HepG2 (cell line): ENCODE measurements around the gene ANKS1A. TPM values are rescaled to one million over a fixed set of nuclear protein-coding genes. Genes with fewer than 3 reads are reported as not detected.
"Not testable (repeated sequence)": the region's sequence is repeated elsewhere in the genome, so short reads cannot be mapped to it uniquely, and the experiment has no call there.

ENCODE experiments used
- ATAC-seq: fragments of 200-7000 bp; cut with Tn5 transposase; 3 replicates; pipeline ENCODE4 v1.9.1; 2020; ENCODE audit warnings: mild to moderate bottlenecking, moderate library complexity
- BruUV-seq: library from RNA; stranded (reverse); fragments of 400-500 nt; replicated peaks from 2 replicates; lab custom pipeline; 2021; lab: Mats Ljungman, UMichigan
- CTCF ChIA-PET: fragments of 300-600 bp; formaldehyde crosslinking; extraction: SDS; loops from one replicate; lab custom pipeline; 2021; ENCODE audit warnings: low total read pairs, inconsistent platforms, low intra/inter-chr PET ratio; lab: Yijun Ruan, JAX
- POLR2A ChIA-PET: fragments of 350-600 bp; sonication (Branson Sonifier 250); formaldehyde crosslinking; loops from one replicate; lab custom pipeline; 2020; ENCODE audit warnings: antibody characterized with exemption, inconsistent platforms; lab: Yijun Ruan, JAX
- DNase-seq: peaks from one replicate; pipeline ENCODE4 v3.0.0-alpha.2; 2015; ENCODE audit warnings: low spot score
- FAIRE-seq: peaks from 3 replicates; lab custom pipeline; 2011; peaks lifted over from hg19 to GRCh38; lab: Jason Lieb, UNC
- H2AFZ ChIP-seq: one replicate; pipeline ENCODE4 v1.6.1; 2011; ENCODE audit warnings: low read length, inconsistent platforms
- H3K27ac ChIP-seq: fragments of 300-600 bp; 3 replicates; pipeline ENCODE4 v1.8.0; 2011; ENCODE audit warnings: mixed run types, mild to moderate bottlenecking, mixed read lengths, low read length, inconsistent platforms; ENCODE audit not compliant: insufficient read depth; ENCODE audit errors: extremely low read length
- H3K27me3 ChIP-seq, 2 experiments: fragments of 200-600 bp in 1 of 2; 2 replicates in 1 of 2; 3 replicates in 1 of 2; pipeline versions ENCODE4 v1.6.0 to v1.8.0; 2011; ENCODE audit warnings: low read length in 2 of 2, mild to moderate bottlenecking in 2 of 2, moderate library complexity in 2 of 2, inconsistent platforms in 1 of 2; ENCODE audit not compliant: insufficient read depth in 2 of 2, control insufficient read depth in 1 of 2
- H3K36me3 ChIP-seq, 2 experiments: fragments of 200-600 bp in 1 of 2; replicated peaks in 1 of 2; 2 replicates in 1 of 2; 3 replicates in 1 of 2; pipeline versions ENCODE4 v1.5.1 to v1.8.0; 2011; ENCODE audit warnings: low read length in 2 of 2, inconsistent platforms in 1 of 2; ENCODE audit not compliant: insufficient read depth in 2 of 2, control insufficient read depth in 1 of 2
- H3K4me1 ChIP-seq: 2 replicates; pipeline ENCODE4 v1.5.1; 2012; ENCODE audit warnings: low read length, inconsistent platforms; ENCODE audit not compliant: insufficient read depth
- H3K4me2 ChIP-seq: 2 replicates; pipeline ENCODE4 v1.6.0; 2011; ENCODE audit warnings: low read depth, low read length, inconsistent platforms
- H3K4me3 ChIP-seq, 3 experiments: fragments of 200-600 bp in 1 of 3; sonication (generic), shearing (Covaris generic) in 1 of 3; replicated peaks in 1 of 3; 2 replicates each; pipeline ENCODE4 v1.5.1; 2011 to 2016; ENCODE audit warnings: low read length in 3 of 3, inconsistent platforms in 2 of 3, low read depth in 2 of 3, mild to moderate bottlenecking in 2 of 3, control low read depth in 1 of 3, mixed read lengths in 1 of 3; ENCODE audit not compliant: insufficient read depth in 1 of 3
- H3K79me2 ChIP-seq: one replicate; pipeline ENCODE4 v1.6.1; 2011; ENCODE audit warnings: low read length, inconsistent platforms; ENCODE audit not compliant: insufficient read depth
- H3K9ac ChIP-seq: 2 replicates; pipeline ENCODE4 v1.6.0; 2011; ENCODE audit warnings: mild to moderate bottlenecking, low read depth, low read length, inconsistent platforms; ENCODE audit not compliant: insufficient read depth
- H3K9me3 ChIP-seq: 2 replicates; pipeline ENCODE4 v1.5.1; 2012; ENCODE audit warnings: mild to moderate bottlenecking, low read length
- H4K20me1 ChIP-seq: 2 replicates; pipeline ENCODE4 v1.6.0; 2011; ENCODE audit warnings: inconsistent platforms, mild to moderate bottlenecking, low read length, moderate library complexity; ENCODE audit not compliant: insufficient read depth
- NONO ChIP-seq, 2 experiments: fragments of 450-650 bp in 1 of 2; sonication (generic) in 1 of 2; formaldehyde crosslinking in 1 of 2; IDR thresholded peaks in 1 of 2; conservative IDR thresholded peaks in 1 of 2; 2 replicates each; pipeline versions ENCODE4 v1.6.1 to v1.8.0; 2017 to 2022; ENCODE audit warnings: mild to moderate bottlenecking in 1 of 2, missing genetic modification reagents in 1 of 2, moderate library complexity in 1 of 2
- WGBS: methylation state at CpG from one replicate; pipeline ENCODE4 v1.1.6; 2017; ENCODE audit warnings: low lambda C conversion rate; 5-methylcytosine and 5-hydroxymethylcytosine counted together
- in situ Hi-C: cut with HindIII; loops from 2 replicates; pipeline ENCODE4 v1.10.0; 2017; ENCODE audit warnings: low pct_unique_long_range_greater_than_20kb; ENCODE audit not compliant: extremely low pct_ligation_motif_present
- intact Hi-C: fragments of 100-400 bp; cut with micrococcal nuclease; formaldehyde crosslinking; loops from one replicate; pipeline ENCODE4 v1.10.0; 2022; ENCODE audit not compliant: unreplicated experiment
- polyA plus RNA-seq, 8 experiments: library from polyadenylated mRNA; depleted of rRNA in 3 of 8; stranded (reverse) in 7 of 8; unstranded in 1 of 8; fragments of >200 nt; fragmentation: Illumina TruSeq in 4 of 8; extraction: Trizol in 4 of 8; gene quantifications; 2 replicates each; pipeline versions ENCODE4 v1.2.1 to v1.2.3, GENCODE V29; 2011 to 2016; ENCODE audit warnings: low read depth in 4 of 8, missing spikeins in 1 of 8, mixed read lengths in 1 of 8; ENCODE audit not compliant: insufficient read depth in 1 of 8
- total RNA-seq, 5 experiments: library from RNA; depleted of rRNA; stranded (reverse); fragments of >200 nt; fragmentation: Illumina TruSeq; extraction: Trizol; gene quantifications; 2 replicates each; pipeline ENCODE4 v1.2.3, GENCODE V29; 2016; ENCODE audit warnings: low read depth in 1 of 5

The ANKS1A gene
- total and polyA plus RNA-seq, 2 of the 13 experiments (the other 11 are each of a cell fraction or from before 2014, with no cell fraction given), result 7.2 to 15.1 TPM

GRCh38 chr6:34994693-34995092 lies 105.6 kb downstream of the ANKS1A start (continued):
- no peak for TF ChIP-seq NONO (IDR thresholded peaks at IDR 0.05)
- TF ChIP-seq NONO (CRISPR knock-in tag; conservative IDR thresholded peaks at IDR 0.05), result no peak

GRCh38 chr6:34998417-34998816 lies 109.4 kb downstream of the ANKS1A start:
- H3K27me3 ChIP-seq, ATAC-seq, H3K4me1 ChIP-seq, in situ Hi-C loops, BruUV-seq, H3K27ac ChIP-seq, H4K20me1 ChIP-seq, POLR2A ChIA-PET, CTCF ChIA-PET, DNase-seq, H3K79me2 ChIP-seq, H3K4me3 ChIP-seq, H3K4me2 ChIP-seq, H2AFZ ChIP-seq, H3K9me3 ChIP-seq, FAIRE-seq, H3K9ac ChIP-seq, intact Hi-C loops: not testable (repeated sequence)
- 97% methylated on average over 8 of the region's 8 CpGs for WGBS
- peaks cover 16 to 36% of the 10 kb centered on the region in 2 experiments for H3K36me3 ChIP-seq

GRCh38 chr6:34999153-34999552 lies 110.1 kb downstream of the ANKS1A start:
- WGBS, result 98% methylated on average over 7 of the region's 7 CpGs
- ATAC-seq, H3K79me2 ChIP-seq, POLR2A ChIA-PET, H3K9me3 ChIP-seq, in situ Hi-C loops, H2AFZ ChIP-seq, FAIRE-seq, H3K4me3 ChIP-seq, H3K9ac ChIP-seq, H3K4me2 ChIP-seq, H3K27me3 ChIP-seq, BruUV-seq, intact Hi-C loops, CTCF ChIA-PET, H3K27ac ChIP-seq, DNase-seq, H3K4me1 ChIP-seq, H4K20me1 ChIP-seq: not testable (repeated sequence)
- H3K36me3 ChIP-seq, result peaks cover 12 to 34% of the 10 kb centered on the region in 2 experiments

- in situ Hi-C loops, result not testable (repeated sequence)
- WGBS, result 94% methylated on average over 4 of the region's 4 CpGs
Observed at GRCh38 chr6:34999962-35000361, 110.9 kb downstream of the ANKS1A start.

GRCh38 chr6:35001349-35001748 lies 112.3 kb downstream of the ANKS1A start:
- DNase-seq, H3K27ac ChIP-seq, ATAC-seq, in situ Hi-C loops, H3K79me2 ChIP-seq, H2AFZ ChIP-seq, H3K27me3 ChIP-seq, CTCF ChIA-PET, H3K4me3 ChIP-seq, FAIRE-seq, H3K4me2 ChIP-seq, H4K20me1 ChIP-seq, H3K4me1 ChIP-seq, BruUV-seq, H3K9me3 ChIP-seq, H3K9ac ChIP-seq, POLR2A ChIA-PET, intact Hi-C loops: not testable (repeated sequence)
- peaks cover 3 to 24% of the 10 kb centered on the region in 2 experiments; a peak in 3 of 5 replicates for H3K36me3 ChIP-seq
- 98% methylated on average over 6 of the region's 6 CpGs for WGBS

More at GRCh38 chr6:34999962-35000361, 110.9 kb downstream of the ANKS1A start:
- H3K4me1 ChIP-seq, POLR2A ChIA-PET, H3K9ac ChIP-seq, H3K27ac ChIP-seq, BruUV-seq, H3K79me2 ChIP-seq, H3K4me3 ChIP-seq, H3K9me3 ChIP-seq, DNase-seq, intact Hi-C loops, H2AFZ ChIP-seq, ATAC-seq, H3K27me3 ChIP-seq, H4K20me1 ChIP-seq, H3K4me2 ChIP-seq, FAIRE-seq, CTCF ChIA-PET: not testable (repeated sequence)
- peaks cover 5 to 25% of the 10 kb centered on the region in 2 experiments for H3K36me3 ChIP-seq
